ENCODE measurements around the gene ZHX3.

ZHX3 gene

DNA sequence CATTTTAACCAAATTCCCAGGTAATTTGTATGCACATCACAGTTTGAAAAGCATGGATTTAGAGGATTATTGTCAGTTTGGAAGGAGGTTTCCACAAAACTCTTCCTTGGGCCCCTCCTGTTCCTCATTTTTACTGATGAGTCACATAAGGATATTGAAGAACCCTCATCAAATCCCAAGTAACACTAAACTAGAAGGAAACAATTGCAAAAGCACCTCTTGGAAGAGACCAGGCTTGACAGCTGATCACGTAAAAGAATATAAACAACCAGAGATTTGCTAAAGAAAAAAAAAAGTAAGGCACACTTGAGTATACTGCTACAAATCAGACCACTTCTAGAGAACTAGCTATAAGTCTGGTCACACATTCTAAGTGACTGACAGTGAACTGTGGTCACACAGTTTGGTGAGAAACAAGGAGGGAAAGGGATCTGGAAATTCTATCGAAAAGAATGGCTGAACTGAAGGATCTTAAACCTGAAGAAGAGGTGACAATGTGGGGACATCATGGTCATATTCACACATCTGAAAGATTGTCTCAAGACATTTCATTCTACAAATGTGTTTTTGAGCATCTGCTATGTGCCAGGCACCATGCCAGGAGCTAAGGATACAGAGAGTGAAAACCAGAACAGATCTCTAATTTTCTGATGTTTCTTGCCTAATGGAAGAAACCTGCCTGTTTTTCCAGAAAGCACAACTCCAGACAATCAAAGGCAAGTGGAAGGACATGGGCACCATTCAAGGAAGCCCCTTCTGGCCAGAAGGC lies 24.1 kb downstream of the ZHX3 start:
- Histone ChIP-seq H3K9ac (ENCODE audit: low read length in 2 of 2) (no peak overlapping the region), H3K27ac (ENCODE audit: low read length) (peak overlapping the region; percentile 31)

DNA sequence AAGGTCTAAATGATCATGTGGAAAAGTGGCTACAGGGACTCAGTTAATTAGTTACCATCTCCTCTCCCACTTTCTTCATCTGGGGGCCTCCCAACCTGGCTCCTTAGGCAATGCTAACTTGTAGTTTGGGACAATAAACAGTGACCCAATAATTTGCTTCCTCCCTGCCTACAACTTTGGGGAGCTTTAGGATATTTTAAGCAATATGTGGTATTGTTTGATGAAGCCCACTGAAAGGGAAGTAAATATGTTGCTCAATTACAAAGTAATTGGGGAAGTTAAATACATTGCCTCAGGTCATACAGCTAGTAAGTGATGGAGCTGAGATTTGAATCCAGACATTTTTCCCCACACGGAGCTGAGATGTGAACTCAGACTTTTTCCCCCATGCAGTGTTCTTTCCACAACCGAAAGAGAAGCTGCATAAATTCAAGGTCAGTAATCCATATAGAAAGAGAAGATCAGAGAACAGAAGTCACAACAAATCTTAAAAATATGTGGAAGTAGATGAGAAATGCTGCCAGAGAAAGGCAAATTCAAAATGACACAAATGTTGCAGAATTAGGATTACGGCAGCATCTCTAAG lies 26.6 kb downstream of the ZHX3 start:
- H3K4me3 ChIP-seq (ENCODE audit: low read length in 2 of 2): no peak overlapping the region
- no peak overlapping the region for H3K9ac ChIP-seq (ENCODE audit: low read length in 2 of 2)
- no peaks in the 10 kb centered on the region for H3K27me3 ChIP-seq (ENCODE audit: control insufficient read depth in 1 of 2, insufficient read depth in 2 of 2, low read length in 2 of 2)
- no peaks in the 10 kb centered on the region for H3K36me3 ChIP-seq (ENCODE audit: control insufficient read depth in 2 of 2, insufficient read depth in 2 of 2, low read length in 2 of 2)
- no peaks in the 10 kb centered on the region for H3K9me3 ChIP-seq (ENCODE audit: control insufficient read depth in 2 of 2, low read length in 2 of 2)
- peaks cover 10% of the 10 kb centered on the region for H3K4me1 ChIP-seq (ENCODE audit: control insufficient read depth, insufficient read depth, low read length)
- no peak overlapping the region for H3K27ac ChIP-seq (ENCODE audit: low read length)

More for the DNA sequence above, 24.1 kb downstream of the ZHX3 start:
- Histone ChIP-seq H3K27me3 (ENCODE audit: control insufficient read depth in 1 of 2, insufficient read depth in 2 of 2, low read length in 2 of 2) (no peaks in the 10 kb centered on the region), H3K4me3 (ENCODE audit: low read length in 2 of 2) (no peak overlapping the region), H3K4me1 (ENCODE audit: control insufficient read depth, insufficient read depth, low read length) (peaks cover 20% of the 10 kb centered on the region), H3K9me3 (ENCODE audit: control insufficient read depth in 2 of 2, low read length in 2 of 2) (no peaks in the 10 kb centered on the region), H3K36me3 (ENCODE audit: control insufficient read depth in 2 of 2, insufficient read depth in 2 of 2, low read length in 2 of 2) (no peaks in the 10 kb centered on the region)

DNA sequence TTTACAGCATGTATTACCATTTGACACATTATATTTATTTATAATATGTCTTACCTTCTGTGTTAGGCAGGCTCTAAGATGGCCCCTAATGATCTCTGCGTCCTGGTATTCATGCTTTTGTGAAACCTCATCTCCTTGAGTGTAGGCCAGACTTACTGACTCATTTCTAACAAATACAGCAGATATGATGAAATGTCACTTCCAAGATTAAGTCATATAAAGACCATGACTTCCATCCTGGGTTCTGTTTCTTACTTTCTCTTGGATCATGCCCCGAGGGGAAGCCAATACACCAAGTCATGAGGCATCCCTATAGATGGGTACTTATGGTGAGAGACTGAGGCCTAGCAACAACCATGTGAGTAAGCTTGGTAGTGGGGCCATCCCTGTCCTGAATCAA lies 30.2 kb downstream of the ZHX3 start:
- no peak overlapping the region for H3K27ac ChIP-seq (ENCODE audit: low read length)
- H3K4me1 ChIP-seq (ENCODE audit: control insufficient read depth, insufficient read depth, low read length): no peaks in the 10 kb centered on the region
- no peak overlapping the region for H3K9ac ChIP-seq (ENCODE audit: low read length in 2 of 2)
- no peaks in the 10 kb centered on the region for H3K9me3 ChIP-seq (ENCODE audit: control insufficient read depth in 2 of 2, low read length in 2 of 2)
- H3K36me3 ChIP-seq (ENCODE audit: control insufficient read depth in 2 of 2, insufficient read depth in 2 of 2, low read length in 2 of 2): no peaks in the 10 kb centered on the region
- no peaks in the 10 kb centered on the region for H3K27me3 ChIP-seq (ENCODE audit: control insufficient read depth in 1 of 2, insufficient read depth in 2 of 2, low read length in 2 of 2)
- H3K4me3 ChIP-seq (ENCODE audit: low read length in 2 of 2): no peak overlapping the region

DNA sequence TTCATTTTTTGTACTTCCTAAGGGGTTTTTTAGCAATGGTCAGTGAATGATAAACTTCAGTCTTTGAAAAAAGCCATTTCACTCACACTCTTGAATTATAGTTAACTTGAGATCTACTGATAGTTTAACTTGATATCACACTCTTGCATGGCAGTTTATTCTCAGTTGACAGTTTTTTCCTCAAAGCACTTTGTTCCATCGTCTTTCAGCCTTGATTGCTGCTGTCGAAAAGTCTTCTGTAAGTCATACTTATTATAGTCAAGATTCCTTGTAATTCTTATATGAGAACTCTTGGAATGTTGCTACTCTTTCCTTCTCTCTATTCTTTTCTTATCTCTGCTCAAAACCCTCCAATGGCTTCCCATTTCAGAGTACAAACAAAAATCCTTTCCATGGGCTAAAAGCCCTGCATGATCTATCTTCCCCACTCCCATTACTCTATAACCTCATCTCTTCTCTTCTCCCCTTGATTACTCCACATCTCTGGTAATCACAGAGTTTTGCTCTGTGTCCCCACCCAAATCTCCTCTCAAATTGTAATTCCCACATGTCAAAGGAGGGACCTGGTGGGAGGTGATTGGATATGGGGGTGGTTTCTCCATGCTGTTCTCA lies 31.2 kb downstream of the ZHX3 start:
- no peaks in the 10 kb centered on the region for H3K9me3 ChIP-seq (ENCODE audit: control insufficient read depth in 2 of 2, low read length in 2 of 2)
- no peak overlapping the region for H3K4me3 ChIP-seq (ENCODE audit: low read length in 2 of 2)
- no peak overlapping the region for H3K27ac ChIP-seq (ENCODE audit: low read length)
- no peaks in the 10 kb centered on the region for H3K27me3 ChIP-seq (ENCODE audit: control insufficient read depth in 1 of 2, insufficient read depth in 2 of 2, low read length in 2 of 2)
- no peaks in the 10 kb centered on the region for H3K4me1 ChIP-seq (ENCODE audit: control insufficient read depth, insufficient read depth, low read length)
- H3K9ac ChIP-seq (ENCODE audit: low read length in 2 of 2): no peak overlapping the region
- H3K36me3 ChIP-seq (ENCODE audit: control insufficient read depth in 2 of 2, insufficient read depth in 2 of 2, low read length in 2 of 2): no peaks in the 10 kb centered on the region

DNA sequence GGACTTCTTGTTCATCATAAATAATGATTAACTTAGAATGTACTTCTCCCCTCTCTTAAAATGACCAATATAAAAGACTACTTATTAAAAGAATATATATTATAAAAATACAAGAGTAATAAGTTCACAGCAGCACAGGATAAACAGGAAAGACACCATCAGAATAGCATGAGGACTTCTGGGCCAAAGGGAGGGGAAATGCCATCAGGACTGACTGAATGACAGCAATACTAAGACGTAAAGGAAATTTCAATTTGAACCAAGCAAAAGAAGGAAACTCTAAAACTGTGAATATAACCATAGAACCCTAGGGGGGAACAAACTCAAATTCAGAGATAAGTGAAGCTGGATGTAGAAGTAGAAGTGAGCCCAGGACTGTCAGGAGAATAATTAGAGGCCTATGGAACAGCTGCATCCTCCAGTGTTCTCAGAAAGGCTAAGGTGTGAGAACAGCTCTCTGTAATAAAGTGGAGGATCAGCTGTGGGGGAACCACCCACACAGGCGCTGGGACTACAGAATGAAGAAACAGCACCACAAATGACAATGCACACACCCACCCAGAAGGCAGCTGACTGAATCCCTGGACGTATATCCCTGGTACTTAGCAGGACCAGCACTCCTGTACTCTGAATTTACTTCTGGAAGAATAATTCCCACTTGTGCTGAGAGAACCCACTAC lies 37.8 kb downstream of the ZHX3 start:
- Histone ChIP-seq H3K4me3 (ENCODE audit: low read length in 2 of 2) (no peak overlapping the region), H3K4me1 (ENCODE audit: control insufficient read depth, insufficient read depth, low read length) (peaks cover 5% of the 10 kb centered on the region), H3K36me3 (ENCODE audit: control insufficient read depth in 2 of 2, insufficient read depth in 2 of 2, low read length in 2 of 2) (no peaks in the 10 kb centered on the region), H3K9ac (ENCODE audit: low read length in 2 of 2) (no peak overlapping the region), H3K27ac (ENCODE audit: low read length) (no peak overlapping the region), H3K9me3 (ENCODE audit: control insufficient read depth in 2 of 2, low read length in 2 of 2) (no peaks in the 10 kb centered on the region), H3K27me3 (ENCODE audit: control insufficient read depth in 1 of 2, insufficient read depth in 2 of 2, low read length in 2 of 2) (no peaks in the 10 kb centered on the region)

DNA sequence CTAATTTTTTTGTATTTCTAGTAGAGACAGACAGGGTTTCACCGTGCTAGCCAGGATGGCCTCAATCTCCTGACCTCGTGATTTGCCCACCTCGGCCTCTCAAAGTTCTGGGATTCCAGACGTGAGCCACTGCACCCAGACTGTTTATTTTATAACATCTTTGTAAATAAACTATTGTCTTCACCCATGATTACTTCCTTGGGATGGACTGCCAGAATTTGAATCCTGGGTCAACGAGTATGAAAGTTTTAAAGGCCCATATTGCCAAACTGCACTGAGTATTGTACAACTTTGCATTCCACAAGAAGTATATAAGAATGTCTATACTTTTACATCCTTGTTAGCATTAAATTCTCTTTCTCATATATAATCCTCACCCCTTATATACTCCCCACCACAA lies 38.6 kb downstream of the ZHX3 start:
- Histone ChIP-seq H3K27me3 (ENCODE audit: control insufficient read depth in 1 of 2, insufficient read depth in 2 of 2, low read length in 2 of 2) (no peaks in the 10 kb centered on the region), H3K9ac (ENCODE audit: low read length in 2 of 2) (no peak overlapping the region), H3K36me3 (ENCODE audit: control insufficient read depth in 2 of 2, insufficient read depth in 2 of 2, low read length in 2 of 2) (no peaks in the 10 kb centered on the region), H3K27ac (ENCODE audit: low read length) (no peak overlapping the region), H3K4me1 (ENCODE audit: control insufficient read depth, insufficient read depth, low read length) (peaks cover 5% of the 10 kb centered on the region), H3K9me3 (ENCODE audit: control insufficient read depth in 2 of 2, low read length in 2 of 2) (no peaks in the 10 kb centered on the region), H3K4me3 (ENCODE audit: low read length in 2 of 2) (no peak overlapping the region)

DNA sequence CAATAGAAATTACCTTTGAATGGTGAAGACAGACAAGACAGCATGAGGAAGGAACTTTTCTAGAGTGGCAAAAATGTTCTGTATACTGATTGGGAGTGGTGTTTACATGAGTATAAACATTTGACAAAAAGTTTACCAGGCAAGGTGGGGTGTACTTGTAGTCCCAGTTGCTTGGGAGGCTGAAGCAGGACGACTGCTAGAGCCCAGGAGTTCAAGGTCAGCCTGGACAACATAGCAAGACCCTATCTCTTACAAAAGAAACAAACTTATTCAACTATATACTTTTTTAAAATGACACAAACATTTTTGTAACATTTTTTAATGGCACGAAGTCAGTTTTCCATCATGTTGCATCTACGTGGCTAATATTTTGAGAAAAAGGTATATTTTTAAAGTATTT lies 40.5 kb downstream of the ZHX3 start:
- Histone ChIP-seq H3K9me3 (ENCODE audit: control insufficient read depth in 2 of 2, low read length in 2 of 2) (no peaks in the 10 kb centered on the region), H3K4me1 (ENCODE audit: control insufficient read depth, insufficient read depth, low read length) (peaks cover 5% of the 10 kb centered on the region), H3K9ac (ENCODE audit: low read length in 2 of 2) (no peak overlapping the region), H3K27ac (ENCODE audit: low read length) (no peak overlapping the region), H3K27me3 (ENCODE audit: control insufficient read depth in 1 of 2, insufficient read depth in 2 of 2, low read length in 2 of 2) (no peaks in the 10 kb centered on the region), H3K36me3 (ENCODE audit: control insufficient read depth in 2 of 2, insufficient read depth in 2 of 2, low read length in 2 of 2) (no peaks in the 10 kb centered on the region), H3K4me3 (ENCODE audit: low read length in 2 of 2) (no peak overlapping the region)

DNA sequence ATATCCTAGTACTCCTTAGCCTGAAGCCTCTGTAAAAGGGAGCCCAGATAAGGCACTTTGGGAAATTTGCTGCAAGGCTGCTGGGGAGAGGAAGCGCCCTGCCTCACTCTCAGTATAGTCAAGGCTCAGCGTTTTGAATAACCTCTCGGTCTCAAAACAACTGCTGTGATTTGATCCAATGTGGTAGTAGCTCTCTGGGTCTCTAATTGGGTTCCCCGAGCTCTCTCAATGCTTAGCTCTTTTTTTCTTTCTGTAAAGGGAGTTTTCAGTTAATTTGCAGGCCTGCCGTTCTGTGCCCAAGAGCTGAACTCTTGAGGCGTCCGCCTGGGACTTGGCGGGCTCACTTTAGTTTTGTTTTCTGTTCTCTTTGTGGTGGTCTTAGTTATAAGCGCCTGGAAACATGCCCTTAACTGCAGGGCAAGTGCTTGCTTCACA lies 41.2 kb downstream of the ZHX3 start:
- no peaks in the 10 kb centered on the region for H3K27me3 ChIP-seq (ENCODE audit: control insufficient read depth in 1 of 2, insufficient read depth in 2 of 2, low read length in 2 of 2)
- H3K36me3 ChIP-seq (ENCODE audit: control insufficient read depth in 2 of 2, insufficient read depth in 2 of 2, low read length in 2 of 2): no peaks in the 10 kb centered on the region
- no peak overlapping the region for H3K4me3 ChIP-seq (ENCODE audit: low read length in 2 of 2)
- no peak overlapping the region for H3K9ac ChIP-seq (ENCODE audit: low read length in 2 of 2)
- peaks cover 5% of the 10 kb centered on the region for H3K4me1 ChIP-seq (ENCODE audit: control insufficient read depth, insufficient read depth, low read length)
- no peaks in the 10 kb centered on the region for H3K9me3 ChIP-seq (ENCODE audit: control insufficient read depth in 2 of 2, low read length in 2 of 2)
- peak overlapping the region; percentile 6 for H3K27ac ChIP-seq (ENCODE audit: low read length)

GRCh38 chr20:41275301-41275731 lies 42.2 kb downstream of the ZHX3 start:
- Histone ChIP-seq H3K27ac (ENCODE audit: low read length) (no peak overlapping the region), H3K9me3 (ENCODE audit: control insufficient read depth in 2 of 2, low read length in 2 of 2) (no peaks in the 10 kb centered on the region), H3K4me1 (ENCODE audit: control insufficient read depth, insufficient read depth, low read length) (peaks cover 5% of the 10 kb centered on the region), H3K9ac (ENCODE audit: low read length in 2 of 2) (no peak overlapping the region), H3K4me3 (ENCODE audit: low read length in 2 of 2) (no peak overlapping the region), H3K27me3 (ENCODE audit: control insufficient read depth in 1 of 2, insufficient read depth in 2 of 2, low read length in 2 of 2) (no peaks in the 10 kb centered on the region), H3K36me3 (ENCODE audit: control insufficient read depth in 2 of 2, insufficient read depth in 2 of 2, low read length in 2 of 2) (no peaks in the 10 kb centered on the region)

- Histone ChIP-seq H3K36me3 (ENCODE audit: control insufficient read depth in 2 of 2, insufficient read depth in 2 of 2, low read length in 2 of 2) (no peaks in the 10 kb centered on the region), H3K4me1 (ENCODE audit: control insufficient read depth, insufficient read depth, low read length) (no peaks in the 10 kb centered on the region), H3K9ac (ENCODE audit: low read length in 2 of 2) (no peak overlapping the region), H3K27me3 (ENCODE audit: control insufficient read depth in 1 of 2, insufficient read depth in 2 of 2, low read length in 2 of 2) (no peaks in the 10 kb centered on the region), H3K27ac (ENCODE audit: low read length) (no peak overlapping the region), H3K9me3 (ENCODE audit: control insufficient read depth in 2 of 2, low read length in 2 of 2) (no peaks in the 10 kb centered on the region), H3K4me3 (ENCODE audit: low read length in 2 of 2) (no peak overlapping the region)
Observed at GRCh38 chr20:41274152-41274551, 43.4 kb downstream of the ZHX3 start.
